CD4-positive, alpha-beta T cell (primary cell): Measurements from ENCODE around the gene PKNOX2. TPM values are rescaled to one million over a fixed set of nuclear protein-coding genes. Genes with fewer than 3 reads are reported as not detected.

Experiments used
- ATAC-seq: fragments of 200-7000 bp; cut with Tn5 transposase; one replicate; pipeline ENCODE4 v1.10.0; 2022; ENCODE audit warnings: mild to moderate bottlenecking; ENCODE audit not compliant: poor library complexity
- CTCF ChIA-PET: fragments of 350-600 bp; sonication (Branson Sonifier 250); formaldehyde crosslinking; loops from one replicate; lab custom pipeline; 2021; ENCODE audit warnings: antibody characterized with exemption, inconsistent platforms; lab: Charles Lee
- POLR2A ChIA-PET: fragments of 350-600 bp; sonication (Branson Sonifier 250); formaldehyde crosslinking; loops from one replicate; lab custom pipeline; 2021; ENCODE audit warnings: antibody characterized with exemption, inconsistent platforms; lab: Charles Lee
- DNase-seq, 14 experiments: peaks; one replicate each; pipeline ENCODE4 v3.0.0-alpha.2; 2013 to 2020; ENCODE audit warnings: mixed read lengths in 2 of 14
- H3K27ac ChIP-seq, 2 donors: one replicate each; pipeline versions ENCODE4 v1.5.1 to v1.7.0; 2013; ENCODE audit warnings: low read length in 2 of 2, low read depth in 1 of 2, mild to moderate bottlenecking in 1 of 2
- H3K27me3 ChIP-seq, 2 experiments: 1 replicate in 1 of 2; 2 replicates in 1 of 2; pipeline versions ENCODE4 v1.6.1 to v1.7.0; 2013; ENCODE audit warnings: low read length in 2 of 2, control low read depth in 1 of 2, mild to moderate bottlenecking in 1 of 2, moderate library complexity in 1 of 2; ENCODE audit not compliant: insufficient read depth in 2 of 2, control insufficient read depth in 1 of 2
- H3K36me3 ChIP-seq: one replicate; pipeline ENCODE4 v1.6.1; 2013; ENCODE audit warnings: low read length, control low read depth; ENCODE audit not compliant: insufficient read depth
- H3K4me1 ChIP-seq: one replicate; pipeline ENCODE4 v1.6.1; 2013; ENCODE audit warnings: low read length, control low read depth; ENCODE audit not compliant: insufficient read depth
- H3K4me3 ChIP-seq: one replicate; pipeline ENCODE4 v1.5.1; 2013; ENCODE audit warnings: mild to moderate bottlenecking, low read length, moderate library complexity
- H3K9me3 ChIP-seq, 2 experiments: 1 replicate in 1 of 2; 2 replicates in 1 of 2; pipeline versions ENCODE4 v1.6.1 to v1.7.0; 2013; ENCODE audit warnings: low read length in 2 of 2, mild to moderate bottlenecking in 2 of 2, control low read depth in 1 of 2, moderate library complexity in 1 of 2; ENCODE audit not compliant: control insufficient read depth in 1 of 2, insufficient read depth in 1 of 2
- H3K27ac Mint-ChIP-seq: one replicate; pipeline ENCODE4 v1.8.0; 2020; ENCODE audit warnings: mixed read lengths
- H3K27me3 Mint-ChIP-seq: one replicate; pipeline ENCODE4 v1.8.0; 2021; ENCODE audit warnings: mixed read lengths
- H3K36me3 Mint-ChIP-seq: one replicate; pipeline ENCODE4 v1.8.0; 2021; ENCODE audit warnings: low read depth, mixed read lengths
- H3K4me1 Mint-ChIP-seq: one replicate; pipeline ENCODE4 v1.8.0; 2021; ENCODE audit warnings: low read depth, mixed read lengths
- H3K4me3 Mint-ChIP-seq: one replicate; pipeline ENCODE4 v1.8.0; 2020; ENCODE audit warnings: mild to moderate bottlenecking, mixed read lengths
- H3K9me3 Mint-ChIP-seq: one replicate; pipeline ENCODE4 v1.8.0; 2020; ENCODE audit warnings: mixed read lengths
- intact Hi-C, 2 experiments: fragments of 100-400 bp; cut with DNase I in 1 of 2; cut with micrococcal nuclease in 1 of 2; formaldehyde crosslinking; loops; one replicate each; pipeline versions ENCODE4 v1.15.1 to v1.9.0; 2023 to 2025; cut with DNase I, micrococcal nuclease
- total RNA-seq, 174 experiments: library from RNA in 2 of 174; stranded (reverse) in 2 of 174; gene quantifications; one replicate each; pipeline ENCODE4 v1.2.3 and lab custom pipeline; 2021 to 2026
- TF ChIP-seq, protein P1 (sequence below): fragments of 200-600 bp; IDR thresholded peaks from one replicate; pipeline ENCODE4 v1.8.0; 2022; ENCODE audit warnings: antibody characterized with exemption, mild to moderate bottlenecking

The PKNOX2 gene
- total RNA-seq, 2 experiments from 2014 or later = not detected

DNA sequence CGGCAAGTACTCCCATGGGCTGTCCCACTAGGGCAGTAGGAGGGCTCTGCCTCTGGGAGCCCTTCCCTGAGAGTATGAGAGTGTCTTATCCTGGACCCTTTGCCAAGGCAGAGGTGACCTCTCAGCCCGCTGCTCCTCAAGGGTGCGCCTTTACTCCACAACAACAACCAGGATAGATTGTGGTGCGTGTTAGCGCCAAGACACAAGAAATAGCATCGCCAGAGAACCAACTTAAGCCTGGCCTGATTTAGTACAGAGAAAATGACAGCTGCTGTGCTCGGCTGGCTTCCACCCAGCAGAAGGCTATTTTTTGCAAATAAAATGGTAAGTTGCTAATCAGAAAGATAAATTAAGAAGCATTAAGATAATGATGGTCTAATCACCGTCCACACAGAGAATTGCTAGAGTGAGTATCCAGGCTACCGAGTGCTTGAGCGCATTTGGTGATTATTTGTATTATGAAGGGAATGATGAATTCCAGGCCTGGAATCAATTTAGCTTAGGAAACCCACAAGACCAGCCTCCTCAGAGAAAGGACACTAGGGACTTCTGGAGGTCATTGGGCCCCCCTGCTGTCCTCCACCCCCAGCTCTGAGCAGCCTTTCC lies 119.8 kb downstream of the PKNOX2 start:
- intact Hi-C loops = no loop called here
- DNase-seq (no peak), ATAC-seq (no peak)
- Mint-ChIP-seq H3K27me3 (peaks cover 5% of the 10 kb centered on the region), H3K4me1 (no peaks in the 10 kb centered on the region), H3K4me3 (no peak overlapping the region), H3K27ac (no peak overlapping the region), H3K9me3 (no peaks in the 10 kb centered on the region), H3K36me3 (no peaks in the 10 kb centered on the region)
- Histone ChIP-seq H3K4me3 (no peak overlapping the region), H3K27ac (no peak overlapping the region), H3K9me3 (no peaks in the 10 kb centered on the region), H3K4me1 (no peaks in the 10 kb centered on the region), H3K36me3 (no peaks in the 10 kb centered on the region), H3K27me3 (no peaks in the 10 kb centered on the region)
- TF ChIP-seq, protein P1, sequence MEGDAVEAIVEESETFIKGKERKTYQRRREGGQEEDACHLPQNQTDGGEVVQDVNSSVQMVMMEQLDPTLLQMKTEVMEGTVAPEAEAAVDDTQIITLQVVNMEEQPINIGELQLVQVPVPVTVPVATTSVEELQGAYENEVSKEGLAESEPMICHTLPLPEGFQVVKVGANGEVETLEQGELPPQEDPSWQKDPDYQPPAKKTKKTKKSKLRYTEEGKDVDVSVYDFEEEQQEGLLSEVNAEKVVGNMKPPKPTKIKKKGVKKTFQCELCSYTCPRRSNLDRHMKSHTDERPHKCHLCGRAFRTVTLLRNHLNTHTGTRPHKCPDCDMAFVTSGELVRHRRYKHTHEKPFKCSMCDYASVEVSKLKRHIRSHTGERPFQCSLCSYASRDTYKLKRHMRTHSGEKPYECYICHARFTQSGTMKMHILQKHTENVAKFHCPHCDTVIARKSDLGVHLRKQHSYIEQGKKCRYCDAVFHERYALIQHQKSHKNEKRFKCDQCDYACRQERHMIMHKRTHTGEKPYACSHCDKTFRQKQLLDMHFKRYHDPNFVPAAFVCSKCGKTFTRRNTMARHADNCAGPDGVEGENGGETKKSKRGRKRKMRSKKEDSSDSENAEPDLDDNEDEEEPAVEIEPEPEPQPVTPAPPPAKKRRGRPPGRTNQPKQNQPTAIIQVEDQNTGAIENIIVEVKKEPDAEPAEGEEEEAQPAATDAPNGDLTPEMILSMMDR = no peak
- CTCF ChIA-PET = no interaction called here
- POLR2A ChIA-PET = no interaction called here

GRCh38 chr11:125285844-125286243 lies 121.3 kb downstream of the PKNOX2 start:
- no peaks in the 10 kb centered on the region for H3K9me3 Mint-ChIP-seq
- H3K4me3 Mint-ChIP-seq = no peak overlapping the region
- H3K9me3 ChIP-seq = peaks cover 0 to 1% of the 10 kb centered on the region in 2 experiments
- DNase-seq (no peak), ATAC-seq (no peak)
- H3K4me3 ChIP-seq = no peak overlapping the region
- H3K36me3 Mint-ChIP-seq = no peaks in the 10 kb centered on the region
- H3K27me3 Mint-ChIP-seq = peaks cover 13% of the 10 kb centered on the region
- ChIA-PET CTCF (no interaction called here), POLR2A (no interaction called here)
- H3K4me1 Mint-ChIP-seq = no peaks in the 10 kb centered on the region
- no peak overlapping the region for H3K27ac Mint-ChIP-seq
- no peak overlapping the region for H3K27ac ChIP-seq
- intact Hi-C loops = no loop called here
- H3K27me3 ChIP-seq = no peaks in the 10 kb centered on the region
- no peaks in the 10 kb centered on the region for H3K4me1 ChIP-seq
- no peaks in the 10 kb centered on the region for H3K36me3 ChIP-seq
- TF ChIP-seq, protein P1 = no peak

DNA sequence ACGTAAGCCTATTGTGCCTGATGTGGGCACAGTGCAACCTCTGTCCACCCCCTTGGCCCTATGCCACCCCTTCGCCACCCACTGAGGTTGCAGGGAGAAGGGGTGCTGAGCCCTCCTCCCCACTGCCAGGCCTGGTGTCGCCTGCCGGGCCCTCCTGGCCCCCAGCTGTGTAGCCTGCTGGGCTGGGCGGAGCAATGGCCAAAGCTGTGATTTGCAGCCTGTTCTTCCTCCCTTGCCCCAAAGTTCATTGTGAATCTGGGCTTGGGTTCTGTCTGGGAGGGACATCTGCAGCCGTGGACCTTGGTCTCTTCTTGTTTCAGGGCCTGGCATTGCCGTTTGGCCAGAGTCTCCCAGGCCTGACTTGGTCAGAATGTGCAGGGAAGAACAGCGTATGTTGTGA lies 121.9 kb downstream of the PKNOX2 start:
- Histone ChIP-seq H3K27me3 (no peaks in the 10 kb centered on the region), H3K4me3 (no peak overlapping the region), H3K36me3 (no peaks in the 10 kb centered on the region), H3K9me3 (peaks cover 0 to 6% of the 10 kb centered on the region in 2 experiments), H3K4me1 (no peaks in the 10 kb centered on the region), H3K27ac (no peak overlapping the region)
- H3K4me3 Mint-ChIP-seq = no peak overlapping the region
- TF ChIP-seq, protein P1 = no peak
- peaks cover 14% of the 10 kb centered on the region for H3K27me3 Mint-ChIP-seq
- H3K4me1 Mint-ChIP-seq = no peaks in the 10 kb centered on the region
- no peaks in the 10 kb centered on the region for H3K9me3 Mint-ChIP-seq
- DNase-seq (no peak), ATAC-seq (no peak)
- no peak overlapping the region for H3K27ac Mint-ChIP-seq
- CTCF ChIA-PET = no interaction called here
- intact Hi-C loops = no loop called here
- no peaks in the 10 kb centered on the region for H3K36me3 Mint-ChIP-seq
- POLR2A ChIA-PET = no interaction called here
